NCI-H1694 (cell line): ENCODE data around the gene SRD5A3.

Experiments
- DNase-seq: peaks from one replicate; lab custom pipeline; 2025; lab: John Stamatoyannopoulos, UW

Gene SRD5A3

GRCh38 chr4:55345980-55346850 lies at the start of gene SRD5A3:
TSS of gene SRD5A3 (plus strand) at chr4:55346242. CDS start at chr4:55346337, 95 bp downstream.
- peak; percentile 32 for DNase-seq

- DNase-seq, result no peak
Observed at GRCh38 chr4:55297346-55297745, 48.7 kb upstream of the SRD5A3 start.

GRCh38 chr4:55303760-55304165 lies 42.3 kb upstream of the SRD5A3 start:
- DNase-seq, result no peak

DNA sequence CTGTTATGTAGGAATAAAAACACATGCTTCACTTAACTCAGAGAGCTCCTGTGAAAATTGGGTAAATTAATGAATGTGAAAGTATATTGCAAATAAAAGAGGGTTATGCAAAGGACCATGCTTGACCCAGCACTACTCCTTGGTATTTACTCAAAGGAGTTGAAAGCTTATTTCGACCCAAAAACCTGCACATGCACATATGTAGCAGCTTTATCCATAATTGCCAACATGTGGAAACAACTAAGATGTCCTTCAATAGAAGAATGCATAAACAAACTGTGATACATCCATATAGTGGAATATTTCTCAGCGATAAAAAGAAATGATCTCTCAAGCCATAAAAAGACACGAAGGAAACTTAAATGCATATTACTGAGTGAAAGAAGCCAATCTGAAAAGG lies 41.7 kb upstream of the SRD5A3 start:
- no peak for DNase-seq

DNA sequence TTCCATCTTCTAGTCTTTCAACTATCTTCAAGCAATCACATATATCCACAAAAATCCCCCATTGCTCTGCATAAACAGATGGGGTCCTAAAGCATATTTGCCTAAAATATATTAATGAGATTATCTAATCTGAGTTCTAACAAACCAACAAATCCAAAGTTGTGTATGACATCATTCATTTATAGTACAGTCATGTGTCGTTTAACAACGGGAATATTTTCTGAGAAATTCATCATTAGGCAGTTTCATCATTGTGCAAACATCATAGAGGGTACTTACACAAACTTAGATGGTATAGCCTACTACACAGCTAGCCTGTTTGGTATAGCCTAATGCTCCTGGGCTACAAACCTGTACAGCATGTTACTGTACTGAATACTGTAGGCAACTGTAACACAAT lies 38.0 kb upstream of the SRD5A3 start:
- no peak for DNase-seq

DNA sequence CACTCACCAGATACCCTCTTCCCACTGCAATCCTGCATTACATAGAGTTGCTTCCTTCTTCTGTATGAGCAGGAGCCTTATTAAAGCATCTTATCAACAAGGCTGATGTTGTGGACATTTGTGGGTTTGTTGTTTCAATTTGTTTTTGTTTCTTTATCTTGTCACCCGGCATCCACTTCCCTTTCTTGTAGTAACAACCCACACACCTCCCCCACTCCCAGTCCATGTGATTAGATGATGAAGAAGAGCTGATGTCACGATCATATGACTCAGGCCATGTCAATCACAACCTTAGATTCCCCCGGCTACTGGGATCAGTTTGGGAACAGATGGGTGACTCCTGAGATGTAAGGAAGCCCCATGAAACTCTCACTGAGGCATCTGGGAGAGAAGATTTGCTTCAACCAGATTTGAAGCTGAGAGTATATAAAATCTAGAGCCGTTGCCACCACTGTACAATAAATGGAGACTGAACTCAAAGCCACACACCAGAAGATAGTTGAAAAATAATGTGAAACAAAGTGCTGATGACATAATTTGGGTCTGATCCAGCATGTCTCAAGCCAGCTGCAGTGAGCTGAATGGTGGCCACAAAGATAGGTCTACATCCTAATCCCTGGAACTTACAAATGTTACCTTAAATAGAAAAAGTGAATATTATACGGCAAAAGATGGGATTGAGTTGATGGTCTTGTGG lies 34.1 kb upstream of the SRD5A3 start:
- DNase-seq, result no peak

GRCh38 chr4:55312489-55313101 lies 33.4 kb upstream of the SRD5A3 start:
- no peak for DNase-seq

DNA sequence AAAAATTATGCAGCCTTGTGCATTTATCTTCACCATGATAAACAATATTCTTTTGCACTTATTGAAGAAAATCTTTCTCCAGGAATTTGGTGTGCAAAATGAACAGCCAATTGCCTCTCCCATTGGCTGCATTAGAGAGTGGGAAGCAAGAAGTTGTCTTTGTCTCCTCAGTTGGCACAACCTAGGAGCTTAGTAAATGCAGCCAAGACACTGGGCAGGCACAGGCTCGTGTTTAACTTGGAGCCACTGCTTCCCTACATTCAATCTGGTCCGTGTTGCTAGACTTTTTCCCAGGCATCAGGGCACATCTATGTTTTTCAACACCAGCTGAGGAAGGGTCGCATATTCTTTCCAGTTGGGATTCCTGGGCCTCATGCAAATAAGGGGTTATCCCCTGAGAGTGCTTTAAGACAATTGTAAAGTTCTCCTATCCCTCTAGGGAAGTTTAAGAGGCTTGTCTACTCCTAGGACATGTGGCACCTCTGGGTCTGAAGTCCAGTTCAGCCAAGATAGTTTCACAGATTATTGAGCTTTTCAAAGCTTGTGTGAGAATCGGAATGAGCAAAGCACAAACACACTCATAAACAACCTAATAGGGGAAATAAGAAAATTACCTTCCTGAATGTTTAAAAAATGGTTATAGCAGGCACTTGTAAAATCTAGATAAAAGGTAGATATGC lies 31.8 kb upstream of the SRD5A3 start:
- no peak for DNase-seq

GRCh38 chr4:55318175-55319129 lies 27.6 kb upstream of the SRD5A3 start:
- no peak for DNase-seq

GRCh38 chr4:55321707-55322264 lies 24.3 kb upstream of the SRD5A3 start:
- DNase-seq, result peak; percentile 79

DNA sequence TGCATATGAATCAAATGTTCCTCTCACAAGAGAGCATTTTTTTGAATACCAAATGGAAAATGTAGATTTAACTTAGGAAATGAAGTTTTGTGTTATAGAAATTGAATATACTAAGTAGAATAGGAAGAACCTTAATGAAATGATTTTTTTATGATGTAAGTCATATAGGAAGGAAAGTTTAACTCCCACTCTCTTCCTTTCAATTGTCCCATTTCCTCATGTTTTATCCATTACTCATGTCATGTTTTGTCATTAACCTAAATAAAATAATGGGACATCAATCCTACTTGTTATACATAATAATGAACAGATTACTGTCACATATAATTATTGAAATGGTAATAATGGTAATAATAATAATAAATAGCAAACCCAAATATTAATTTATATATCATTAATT lies 22.7 kb upstream of the SRD5A3 start:
- DNase-seq, result no peak

- DNase-seq, result no peak
Observed at GRCh38 chr4:55326629-55327028, 19.4 kb upstream of the SRD5A3 start.

GRCh38 chr4:55329012-55329411 lies 17.0 kb upstream of the SRD5A3 start:
- no peak for DNase-seq

DNA sequence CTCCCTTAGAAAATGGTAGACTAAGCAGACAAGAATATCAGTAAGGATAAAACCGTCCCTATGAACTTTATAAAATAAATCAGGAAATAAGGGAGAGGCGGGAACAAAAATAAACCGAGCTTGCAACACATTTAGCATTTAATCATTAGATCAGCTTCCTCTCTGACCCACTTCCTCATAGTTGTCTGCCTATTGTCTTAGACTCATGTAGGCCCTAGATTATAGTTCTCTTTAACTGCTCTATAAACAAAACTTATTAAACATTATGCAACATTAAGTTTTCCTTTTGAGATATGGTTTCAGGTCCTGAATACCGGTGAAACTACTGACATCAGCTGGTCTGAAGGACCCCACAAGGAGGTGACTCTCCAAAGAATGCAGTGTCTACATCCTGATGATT lies 15.8 kb upstream of the SRD5A3 start:
- no peak for DNase-seq

DNA sequence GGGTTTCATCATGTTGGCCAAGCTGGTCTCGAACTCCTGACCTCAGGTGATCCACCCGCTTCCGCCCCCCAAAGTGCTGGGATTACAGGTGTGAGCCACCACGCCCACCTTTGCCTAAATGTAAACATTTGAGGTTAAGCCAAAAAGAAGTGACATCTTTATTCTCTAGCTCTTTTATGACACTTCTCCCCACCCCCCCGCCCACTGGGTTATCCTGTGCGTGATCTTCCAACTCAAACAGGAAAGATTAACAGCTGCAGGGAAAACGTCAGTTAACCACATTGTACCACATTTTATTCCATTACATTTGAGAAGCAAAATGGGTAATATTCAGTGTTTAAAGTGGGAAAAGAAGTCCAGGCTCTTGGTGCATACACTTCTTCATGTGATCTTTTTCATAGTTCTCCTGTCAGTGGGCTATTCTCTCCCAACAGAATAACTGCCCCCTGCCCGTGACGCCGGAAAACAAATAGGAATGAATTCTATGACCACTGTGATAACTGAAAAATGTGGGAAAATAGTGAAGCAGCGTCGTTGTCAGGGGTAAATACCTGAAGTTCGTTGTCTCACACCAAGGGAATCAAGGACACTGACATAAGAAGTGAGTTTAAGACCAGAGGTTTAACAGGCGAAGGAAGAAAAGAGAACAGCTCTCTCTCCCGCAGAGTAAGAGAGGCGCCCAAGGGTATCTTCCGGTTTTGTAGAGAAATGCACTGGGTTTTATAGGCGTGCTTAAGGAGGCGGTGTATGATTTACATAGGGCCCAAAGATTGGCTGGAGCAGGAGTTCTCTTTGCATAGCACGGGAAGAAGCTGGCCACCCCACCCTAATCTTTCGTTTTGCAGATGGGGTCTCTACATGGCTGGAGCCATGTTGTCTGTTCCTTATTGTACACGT lies 9.7 kb upstream of the SRD5A3 start:
- no peak for DNase-seq

DNA sequence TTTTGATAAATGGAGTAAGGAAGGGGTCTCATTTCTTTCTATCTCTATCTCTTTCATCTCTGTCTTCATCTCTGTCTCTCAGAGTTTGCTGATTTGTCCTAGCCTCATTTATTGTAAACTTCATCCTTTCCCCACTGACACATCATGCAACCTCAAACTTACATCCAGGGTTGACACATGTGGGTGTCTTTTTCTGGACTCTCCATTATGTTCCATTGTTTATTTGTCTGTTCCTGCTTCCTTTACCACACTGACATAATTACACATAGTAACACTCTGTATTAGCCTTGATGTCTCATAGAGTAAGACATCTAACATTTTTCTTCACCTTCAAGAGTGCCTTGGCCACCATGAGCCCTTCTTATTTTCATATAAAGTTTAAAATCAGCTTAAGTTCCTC lies 8.1 kb upstream of the SRD5A3 start:
- no peak for DNase-seq

GRCh38 chr4:55338486-55338885 lies 7.6 kb upstream of the SRD5A3 start:
- DNase-seq, result no peak

DNA sequence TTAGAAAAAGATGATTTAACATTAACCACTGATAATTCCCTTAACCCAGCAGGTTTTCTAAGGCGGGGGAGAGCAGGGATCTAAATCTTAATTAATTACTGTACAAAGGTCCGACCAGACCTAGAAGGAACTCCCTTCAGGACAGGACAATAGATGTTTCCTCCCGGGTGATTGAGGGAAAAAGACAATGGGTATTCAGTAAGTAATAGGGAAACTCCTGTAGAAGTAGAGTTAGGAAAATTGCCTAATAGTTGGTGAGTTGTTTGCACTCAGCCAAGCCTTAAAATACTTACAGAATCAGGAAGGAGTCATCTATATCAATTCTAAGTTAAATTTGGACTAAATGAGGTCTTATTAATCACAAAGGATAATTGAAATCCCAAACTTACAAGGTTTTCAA lies 5.8 kb upstream of the SRD5A3 start:
- DNase-seq, result no peak

DNA sequence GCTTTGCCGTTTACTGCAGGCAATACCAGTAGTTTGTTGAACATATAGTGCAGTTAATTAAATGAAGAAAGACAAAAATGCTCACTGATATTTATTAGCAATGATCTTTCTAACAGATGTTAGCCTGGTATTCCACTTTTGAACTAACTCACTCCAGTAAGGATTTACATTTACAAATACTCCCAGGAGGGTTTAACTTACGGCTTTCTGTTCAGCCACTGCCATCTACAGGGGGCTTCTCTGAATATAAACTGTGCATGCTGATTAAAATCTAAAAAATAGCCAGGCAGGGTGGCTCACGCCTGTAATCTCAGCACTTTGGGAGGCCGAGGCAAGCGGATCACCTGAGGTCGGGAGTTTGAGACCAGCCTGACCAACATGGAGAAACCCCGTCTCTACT lies 2.2 kb upstream of the SRD5A3 start:
- no peak for DNase-seq

- DNase-seq, result no peak
Observed at GRCh38 chr4:55345054-55345453, 988 bp upstream of the SRD5A3 start.
